ENCODE measurements around the gene CCDC85C.

Gene CCDC85C

DNA sequence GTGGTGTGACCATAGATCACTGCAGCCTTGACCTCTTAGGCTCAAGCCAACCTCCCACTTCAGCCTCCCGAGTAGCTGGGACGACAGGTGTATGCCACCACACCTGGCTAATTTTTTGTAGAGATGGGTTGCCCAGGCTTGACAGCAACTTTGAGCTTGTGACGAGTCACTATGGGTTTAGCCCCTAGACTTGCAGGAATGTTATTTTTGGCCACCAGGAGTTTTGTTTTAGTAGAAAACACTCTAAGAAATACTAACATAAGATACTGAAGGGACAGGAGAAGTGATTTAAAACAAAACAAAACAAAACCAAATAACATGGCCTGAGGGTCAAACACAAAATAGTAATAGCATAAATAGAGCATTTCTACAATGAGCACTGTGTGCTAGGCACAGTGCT lies 149.8 kb downstream of the CCDC85C start:
- no peak for DNase-seq (ENCODE audit: low read depth)
- no peak overlapping the region for H3K4me3 ChIP-seq (ENCODE audit: low read depth, low read length)
- TF ChIP-seq CTCF (IDR thresholded peaks at IDR 0.05; ENCODE audit: insufficient read depth, low read depth, low read length, missing control alignments) = no peak

- no peak for TF ChIP-seq CTCF (IDR thresholded peaks at IDR 0.05; ENCODE audit: insufficient read depth, low read depth, low read length, missing control alignments)
- H3K4me3 ChIP-seq (ENCODE audit: low read depth, low read length) = no peak overlapping the region
- DNase-seq (ENCODE audit: low read depth) = no peak
Measured at GRCh38 chr14:99452968-99453367, 151.0 kb downstream of the CCDC85C start.

DNA sequence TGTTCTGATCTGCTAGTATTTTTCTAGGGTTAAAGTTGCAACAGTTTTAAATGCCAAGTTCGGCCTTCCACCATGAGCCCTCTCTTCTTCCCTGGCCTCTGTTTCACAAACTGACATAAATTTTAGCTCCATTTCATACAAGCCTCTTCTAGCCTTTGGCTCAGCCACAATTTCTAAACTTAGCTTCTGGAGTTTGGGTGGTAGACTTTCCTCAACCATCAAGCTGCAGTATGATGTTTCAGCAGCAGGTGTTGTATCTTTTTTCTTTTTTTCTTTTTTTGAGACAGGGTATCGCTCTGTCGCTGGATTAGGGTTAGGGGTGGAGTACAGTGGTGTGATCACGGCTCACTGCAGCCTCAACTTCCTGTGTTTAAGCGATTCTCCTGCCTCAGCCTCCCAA lies 152.8 kb downstream of the CCDC85C start:
- no peak for TF ChIP-seq CTCF (IDR thresholded peaks at IDR 0.05; ENCODE audit: insufficient read depth, low read depth, low read length, missing control alignments)
- H3K4me3 ChIP-seq (ENCODE audit: low read depth, low read length) = no peak overlapping the region
- no peak for DNase-seq (ENCODE audit: low read depth)

DNA sequence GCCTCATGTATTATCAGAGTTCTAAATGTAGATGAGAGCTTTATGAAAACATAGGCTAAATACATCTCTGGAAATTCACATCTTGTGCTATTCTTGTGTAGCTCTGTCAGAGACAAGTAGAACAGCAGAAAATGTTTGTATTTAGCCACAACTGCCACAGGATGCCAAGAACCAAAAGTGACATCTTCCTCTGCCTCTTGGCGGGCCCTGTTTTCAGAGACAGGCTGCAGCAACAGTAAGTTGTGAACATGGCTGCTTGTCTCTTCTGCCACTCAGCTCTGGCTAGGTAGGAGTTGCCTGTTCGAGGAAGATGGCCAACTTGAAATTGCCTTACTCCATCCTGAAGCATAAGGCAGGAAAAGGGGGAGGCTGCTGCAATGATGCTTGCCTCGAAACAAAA lies 153.7 kb downstream of the CCDC85C start:
- no peak for TF ChIP-seq CTCF (IDR thresholded peaks at IDR 0.05; ENCODE audit: insufficient read depth, low read depth, low read length, missing control alignments)
- no peak for DNase-seq (ENCODE audit: low read depth)
- no peak overlapping the region for H3K4me3 ChIP-seq (ENCODE audit: low read depth, low read length)

All from GM12865 (cell line).